Dedifferentiated amniotic fluid mesenchymal stem cell (primary cell): ENCODE measurements around the gene MBD5.

ENCODE experiments used
- DNase-seq: peaks from one replicate; pipeline ENCODE4 v3.0.0-alpha.2; 2016; ENCODE audit errors: extremely low spot score

MBD5 gene

GRCh38 chr2:148022882-148023281 lies 2.0 kb downstream of the MBD5 start:
- no peak for DNase-seq

GRCh38 chr2:148023861-148024260 lies 3.0 kb downstream of the MBD5 start:
- DNase-seq = no peak

- no peak for DNase-seq
Observed at GRCh38 chr2:148026573-148026972, 5.7 kb downstream of the MBD5 start.

GRCh38 chr2:148027822-148028221 lies 6.9 kb downstream of the MBD5 start:
- DNase-seq = no peak

- DNase-seq = no peak
Observed at GRCh38 chr2:148028781-148029180, 7.9 kb downstream of the MBD5 start.

- no peak for DNase-seq
Observed at GRCh38 chr2:148031152-148031551, 10.3 kb downstream of the MBD5 start.

- DNase-seq = no peak
Observed at GRCh38 chr2:148032215-148032614, 11.3 kb downstream of the MBD5 start.

GRCh38 chr2:148039783-148040182 lies 18.9 kb downstream of the MBD5 start:
- no peak for DNase-seq

GRCh38 chr2:148042219-148042618 lies 21.3 kb downstream of the MBD5 start:
- DNase-seq = no peak

- DNase-seq = no peak
Observed at GRCh38 chr2:148044322-148044721, 23.4 kb downstream of the MBD5 start.

- no peak for DNase-seq
Observed at GRCh38 chr2:148046802-148047201, 25.9 kb downstream of the MBD5 start.

GRCh38 chr2:148048475-148049221 lies 27.8 kb downstream of the MBD5 start:
- no peak for DNase-seq

GRCh38 chr2:148049284-148049683 lies 28.4 kb downstream of the MBD5 start:
- DNase-seq = no peak

GRCh38 chr2:148052687-148053086 lies 31.8 kb downstream of the MBD5 start:
- DNase-seq = no peak

- DNase-seq = no peak
Observed at GRCh38 chr2:148058641-148059040, 37.8 kb downstream of the MBD5 start.

- DNase-seq = no peak
Observed at GRCh38 chr2:148063633-148064032, 42.7 kb downstream of the MBD5 start.

- no peak for DNase-seq
Observed at GRCh38 chr2:148065936-148066335, 45.0 kb downstream of the MBD5 start.

- no peak for DNase-seq
Observed at GRCh38 chr2:148067801-148068200, 46.9 kb downstream of the MBD5 start.

GRCh38 chr2:148071351-148071750 lies 50.5 kb downstream of the MBD5 start:
- DNase-seq = no peak

- no peak for DNase-seq
Observed at GRCh38 chr2:148096012-148096411, 75.1 kb downstream of the MBD5 start.

GRCh38 chr2:148102641-148103040 lies 81.8 kb downstream of the MBD5 start:
- no peak for DNase-seq

- DNase-seq = no peak
Observed at GRCh38 chr2:148103946-148104345, 83.1 kb downstream of the MBD5 start.

GRCh38 chr2:148106331-148106730 lies 85.4 kb downstream of the MBD5 start:
- no peak for DNase-seq

GRCh38 chr2:148108385-148108784 lies 87.5 kb downstream of the MBD5 start:
- DNase-seq = no peak
